Left ventricle myocardium inferior (tissue), 1 donor: ENCODE data around the gene MYH9. TPM values are rescaled to one million over a fixed set of nuclear protein-coding genes. Genes with fewer than 3 reads are reported as not detected.

Source experiments
- DNase-seq: peaks from one replicate; pipeline ENCODE4 v3.0.0-alpha.2; 2020
- H3K27ac ChIP-seq: fragments of 200-600 bp; replicated peaks from 2 replicates; pipeline ENCODE4 v1.8.0; 2021
- H3K27me3 ChIP-seq: fragments of 200-600 bp; 2 replicates; pipeline ENCODE4 v1.8.0; 2021; ENCODE audit warnings: low read depth
- H3K36me3 ChIP-seq: fragments of 200-600 bp; 2 replicates; pipeline ENCODE4 v1.8.0; 2021
- H3K4me1 ChIP-seq: fragments of 200-600 bp; 2 replicates; pipeline ENCODE4 v1.8.0; 2021
- H3K4me3 ChIP-seq: fragments of 200-600 bp; 2 replicates; pipeline ENCODE4 v1.8.0; 2021; ENCODE audit warnings: mild to moderate bottlenecking, moderate library complexity
- H3K9me3 ChIP-seq: fragments of 200-600 bp; replicated peaks from 2 replicates; pipeline ENCODE4 v1.8.0; 2021
- CTCF ChIP-seq: fragments of 200-600 bp; IDR thresholded peaks from 2 replicates; pipeline ENCODE4 v1.8.0; 2021; ENCODE audit warnings: antibody characterized with exemption, mild to moderate bottlenecking, borderline replicate concordance
- intact Hi-C: fragments of 100-400 bp; cut with micrococcal nuclease; formaldehyde crosslinking; loops from one replicate; pipeline ENCODE4 v1.11.0; 2022
- total RNA-seq: library from RNA; stranded (reverse); fragmentation: NEBNext Ultra II Directional; extraction: Animal tissue kit (Norgen Biotek cat#: 25700); gene quantifications from one replicate; pipeline ENCODE4 v1.2.1, GENCODE V29; 2021
- donor health status: DM: no; HTN: yes; CAD: no; lungs with severe emphysema.

MYH9 gene
- total RNA-seq, 1 donor from 2014 or later = 150 TPM

GRCh38 chr22:36369004-36369921, 18.5 kb downstream of the MYH9 start:
- Histone ChIP-seq H3K27ac (peak overlapping the region; percentile 100), H3K27me3 (no peaks in the 10 kb centered on the region), H3K4me1 (peaks cover 100% of the 10 kb centered on the region), H3K4me3 (peak overlapping the region; percentile 58), H3K36me3 (no peaks in the 10 kb centered on the region), H3K9me3 (no peaks in the 10 kb centered on the region)
- no peak for DNase-seq
- no peak for TF ChIP-seq CTCF
- intact Hi-C loops = no loop called here

GRCh38 chr22:36368359-36368983, 19.3 kb downstream of the MYH9 start:
- no peak for DNase-seq
- peak; percentile 21 for TF ChIP-seq CTCF
- H3K4me3 ChIP-seq = peak overlapping the region; percentile 58
- intact Hi-C loops = no loop called here
- H3K4me1 ChIP-seq = peaks cover 100% of the 10 kb centered on the region
- H3K27ac ChIP-seq = peak overlapping the region; percentile 100
- H3K36me3 ChIP-seq = peaks cover 2% of the 10 kb centered on the region
- no peaks in the 10 kb centered on the region for H3K27me3 ChIP-seq
- H3K9me3 ChIP-seq = no peaks in the 10 kb centered on the region

GRCh38 chr22:36367479-36367878, 20.3 kb downstream of the MYH9 start:
- Histone ChIP-seq H3K27ac (peak overlapping the region; percentile 100), H3K36me3 (peaks cover 5% of the 10 kb centered on the region), H3K4me1 (peaks cover 100% of the 10 kb centered on the region), H3K9me3 (no peaks in the 10 kb centered on the region), H3K27me3 (no peaks in the 10 kb centered on the region), H3K4me3 (peak overlapping the region; percentile 58)
- no peak for TF ChIP-seq CTCF
- intact Hi-C loops = no loop called here
- no peak for DNase-seq

- peak overlapping the region; percentile 58 for H3K4me3 ChIP-seq
- H3K4me1 ChIP-seq = peaks cover 100% of the 10 kb centered on the region
- DNase-seq = no peak
- peaks cover 5% of the 10 kb centered on the region for H3K36me3 ChIP-seq
- TF ChIP-seq CTCF = no peak
- H3K9me3 ChIP-seq = no peaks in the 10 kb centered on the region
- intact Hi-C loops = no loop called here
- no peaks in the 10 kb centered on the region for H3K27me3 ChIP-seq
- H3K27ac ChIP-seq = peak overlapping the region; percentile 100
Observed at GRCh38 chr22:36367066-36367465, 20.7 kb downstream of the MYH9 start.

GRCh38 chr22:36366291-36366708, 21.5 kb downstream of the MYH9 start:
- TF ChIP-seq CTCF = no peak
- Histone ChIP-seq H3K27ac (peak overlapping the region; percentile 100), H3K4me1 (peaks cover 100% of the 10 kb centered on the region), H3K27me3 (no peaks in the 10 kb centered on the region), H3K4me3 (peak overlapping the region; percentile 58), H3K9me3 (no peaks in the 10 kb centered on the region), H3K36me3 (peaks cover 5% of the 10 kb centered on the region)
- intact Hi-C loops = no loop called here
- DNase-seq = peak; percentile 56
